Cardiac muscle cell (in vitro differentiated cells and primary cell): Measurements from ENCODE around the gene KHK. TPM values are rescaled to one million over a fixed set of nuclear protein-coding genes. Genes with fewer than 3 reads are reported as not detected.
A peak's percentile ranks its signal among the peaks of the same experiment; 100 is the strongest.

Experiments
- DNase-seq, 2 donors: peaks; one replicate each; pipeline versions ENCODE4 v3.0.0 to v3.0.0-alpha.2; 2010 to 2017; ENCODE audit warnings: low read depth in 1 of 2, low spot score in 1 of 2
- H3K27ac ChIP-seq: fragments of 200-600 bp; sonication (generic); 2 replicates; pipeline ENCODE4 v1.5.1; 2016
- H3K27me3 ChIP-seq: fragments of 200-600 bp; sonication (generic); 2 replicates; pipeline ENCODE4 v1.6.0; 2016; ENCODE audit warnings: control low read depth
- H3K36me3 ChIP-seq: fragments of 200-600 bp; sonication (generic); 2 replicates; pipeline ENCODE4 v1.5.1; 2016; ENCODE audit warnings: control low read depth
- H3K4me1 ChIP-seq: fragments of 200-600 bp; sonication (generic); 2 replicates; pipeline ENCODE4 v1.8.1; 2017; ENCODE audit warnings: low read depth, mild to moderate bottlenecking, mixed run types
- H3K4me3 ChIP-seq: fragments of 200-600 bp; sonication (generic); 2 replicates; pipeline ENCODE4 v1.5.1; 2016; ENCODE audit warnings: mild to moderate bottlenecking
- H3K9me3 ChIP-seq: fragments of 200-600 bp; sonication (generic); 2 replicates; pipeline ENCODE4 v1.5.1; 2017; ENCODE audit warnings: low read depth, mild to moderate bottlenecking, control low read depth
- CTCF ChIP-seq: IDR thresholded peaks from 2 replicates; pipeline ENCODE4 v1.5.1; 2012; ENCODE audit warnings: low read depth, mild to moderate bottlenecking, low read length
- polyA plus RNA-seq: library from polyadenylated mRNA; unstranded; fragments of >200 nt; fragmentation: Nextera tagmentation; extraction: Ambion mirVana; gene quantifications from 2 replicates; pipeline ENCODE4 v1.2.1, GENCODE V29; 2016
- total RNA-seq: library from RNA; depleted of rRNA; stranded (reverse); fragments of >200 nt; gene quantifications from 2 replicates; pipeline ENCODE4 v1.2.3, GENCODE V29; 2016

KHK gene
- total and polyA plus RNA-seq, 2 experiments from 2014 or later = 9.6 to 12.9 TPM

DNA sequence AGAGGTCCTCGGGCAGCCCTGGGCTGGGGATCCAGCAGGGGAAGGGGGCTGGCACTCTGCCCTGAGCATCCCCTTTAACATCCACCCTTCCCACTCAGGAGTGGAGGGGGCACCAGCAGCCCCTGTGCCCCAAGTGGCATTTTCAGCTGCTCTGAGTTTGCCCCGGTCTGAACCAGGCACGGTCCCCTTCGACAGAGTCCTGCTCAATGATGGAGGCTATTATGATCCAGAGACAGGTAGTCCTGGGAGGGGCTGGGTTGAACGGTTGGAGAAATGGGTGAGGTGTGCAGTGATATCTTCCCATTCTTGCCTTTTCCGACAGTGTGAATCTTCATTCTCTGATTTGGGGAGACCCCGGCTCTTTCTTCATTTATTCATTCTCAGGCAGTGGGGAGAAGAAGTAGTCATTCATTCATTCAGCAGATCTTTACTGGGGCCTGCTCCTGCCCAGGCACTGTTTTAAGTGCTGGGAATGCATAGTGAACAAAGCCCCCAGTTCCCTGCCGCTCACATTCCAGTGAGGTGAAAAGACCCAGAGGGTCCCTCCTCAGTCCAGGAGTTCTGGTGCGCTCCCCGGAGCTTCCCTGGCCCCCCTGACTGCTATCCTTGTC is 1.4 kb upstream of the KHK start:
- H3K4me1 ChIP-seq = peaks cover 21% of the 10 kb centered on the region
- H3K36me3 ChIP-seq = no peaks in the 10 kb centered on the region
- no peaks in the 10 kb centered on the region for H3K27me3 ChIP-seq
- no peak for TF ChIP-seq CTCF
- peak overlapping the region; percentile 46 for H3K4me3 ChIP-seq
- no peak for DNase-seq
- no peak overlapping the region for H3K27ac ChIP-seq
- H3K9me3 ChIP-seq = no peaks in the 10 kb centered on the region

- Histone ChIP-seq H3K27ac (peak overlapping the region; percentile 61), H3K36me3 (no peaks in the 10 kb centered on the region), H3K4me3 (peak overlapping the region; percentile 46), H3K27me3 (no peaks in the 10 kb centered on the region), H3K9me3 (no peaks in the 10 kb centered on the region), H3K4me1 (peaks cover 19% of the 10 kb centered on the region)
- peak; percentile 72 for DNase-seq
- peak; percentile 40 for TF ChIP-seq CTCF
Observed at GRCh38 chr2:27085673-27086089, 891 bp upstream of the KHK start.

GRCh38 chr2:27086090-27086723 is 365 bp upstream of the KHK start:
- peak overlapping the region; percentile 61 for H3K27ac ChIP-seq

GRCh38 chr2:27087823-27088410 is 1.3 kb downstream of the KHK start:
- Histone ChIP-seq H3K4me3 (no peak overlapping the region), H3K9me3 (no peaks in the 10 kb centered on the region), H3K4me1 (peaks cover 11% of the 10 kb centered on the region), H3K36me3 (no peaks in the 10 kb centered on the region), H3K27ac (peak overlapping the region; percentile 20), H3K27me3 (no peaks in the 10 kb centered on the region)
- no peak for DNase-seq
- TF ChIP-seq CTCF = no peak

More at GRCh38 chr2:27086090-27086723, 365 bp upstream of the KHK start:
- no peaks in the 10 kb centered on the region for H3K9me3 ChIP-seq
- peak; percentile 60 for TF ChIP-seq CTCF
- H3K36me3 ChIP-seq = no peaks in the 10 kb centered on the region
- H3K4me3 ChIP-seq = peak overlapping the region; percentile 46
- no peaks in the 10 kb centered on the region for H3K27me3 ChIP-seq
- peaks cover 16% of the 10 kb centered on the region for H3K4me1 ChIP-seq
- DNase-seq = peak; percentile 95 to 96

GRCh38 chr2:27088634-27089033 is 2.1 kb downstream of the KHK start:
- no peaks in the 10 kb centered on the region for H3K9me3 ChIP-seq

More at GRCh38 chr2:27088634-27089033, 2.1 kb downstream of the KHK start:
- no peaks in the 10 kb centered on the region for H3K36me3 ChIP-seq
- H3K4me1 ChIP-seq = peaks cover 11% of the 10 kb centered on the region
- no peak overlapping the region for H3K4me3 ChIP-seq
- peak overlapping the region; percentile 20 for H3K27ac ChIP-seq
- TF ChIP-seq CTCF = no peak
- DNase-seq = peak in 1 of 2 donors; percentile 65
- H3K27me3 ChIP-seq = no peaks in the 10 kb centered on the region
